Suprapubic skin (tissue), 4 donors: ENCODE data around the gene AHRR. TPM values are rescaled to one million over a fixed set of nuclear protein-coding genes. Genes with fewer than 3 reads are reported as not detected.

Experiments used
- DNase-seq, 2 donors: peaks; one replicate each; pipeline ENCODE4 v3.0.0-alpha.2; 2019; ENCODE audit warnings: low spot score in 2 of 2
- H3K27ac ChIP-seq: fragments of 200-600 bp; sonication (generic); one replicate; pipeline ENCODE4 v1.5.1; 2019
- H3K27me3 ChIP-seq: fragments of 200-600 bp; sonication (generic); one replicate; pipeline ENCODE4 v1.5.1; 2019
- H3K36me3 ChIP-seq: fragments of 200-600 bp; sonication (generic); one replicate; pipeline ENCODE4 v1.5.1; 2019
- H3K4me1 ChIP-seq: fragments of 200-600 bp; sonication (generic); one replicate; pipeline ENCODE4 v1.5.1; 2019
- H3K4me3 ChIP-seq: fragments of 200-600 bp; sonication (generic); one replicate; pipeline ENCODE4 v1.5.1; 2019; ENCODE audit warnings: mild to moderate bottlenecking
- H3K9me3 ChIP-seq: fragments of 200-600 bp; sonication (generic); one replicate; pipeline ENCODE4 v1.5.1; 2019
- CTCF ChIP-seq, 2 donors: fragments of 200-600 bp in 1 of 2; fragments of 450-650 bp in 1 of 2; sonication (generic) in 1 of 2; IDR thresholded peaks; one replicate each; pipeline ENCODE4 v1.5.1; 2016 to 2019; ENCODE audit warnings: antibody characterized with exemption in 2 of 2, mild to moderate bottlenecking in 1 of 2, moderate library complexity in 1 of 2
- EP300 ChIP-seq: sonication (generic); formaldehyde crosslinking; IDR thresholded peaks from one replicate; pipeline ENCODE4 v1.6.1; 2017; ENCODE audit warnings: antibody characterized with exemption
- POLR2A ChIP-seq, 2 donors: fragments of 450-650 bp; IDR thresholded peaks; one replicate each; pipeline ENCODE4 v1.6.1; 2017; ENCODE audit warnings: antibody characterized with exemption in 2 of 2, mild to moderate bottlenecking in 2 of 2, moderate library complexity in 2 of 2
- POLR2AphosphoS5 ChIP-seq, 3 donors: sonication (generic); formaldehyde crosslinking; IDR thresholded peaks; one replicate each; pipeline ENCODE4 v1.6.1; 2017; ENCODE audit warnings: antibody characterized with exemption in 3 of 3
- WGBS: methylation state at CpG from one replicate; pipeline ENCODE4 v1.1.5; 2018; 5-methylcytosine and 5-hydroxymethylcytosine counted together
- total RNA-seq, 4 donors: library from RNA; depleted of rRNA; stranded (reverse); fragments of >200 nt; gene quantifications; one replicate each; pipeline ENCODE4 v1.1.0, GENCODE V29; 2016

Gene AHRR
- total RNA-seq, 4 donors from 2014 or later: 3.0 to 10.7 (median 4.2) TPM

DNA sequence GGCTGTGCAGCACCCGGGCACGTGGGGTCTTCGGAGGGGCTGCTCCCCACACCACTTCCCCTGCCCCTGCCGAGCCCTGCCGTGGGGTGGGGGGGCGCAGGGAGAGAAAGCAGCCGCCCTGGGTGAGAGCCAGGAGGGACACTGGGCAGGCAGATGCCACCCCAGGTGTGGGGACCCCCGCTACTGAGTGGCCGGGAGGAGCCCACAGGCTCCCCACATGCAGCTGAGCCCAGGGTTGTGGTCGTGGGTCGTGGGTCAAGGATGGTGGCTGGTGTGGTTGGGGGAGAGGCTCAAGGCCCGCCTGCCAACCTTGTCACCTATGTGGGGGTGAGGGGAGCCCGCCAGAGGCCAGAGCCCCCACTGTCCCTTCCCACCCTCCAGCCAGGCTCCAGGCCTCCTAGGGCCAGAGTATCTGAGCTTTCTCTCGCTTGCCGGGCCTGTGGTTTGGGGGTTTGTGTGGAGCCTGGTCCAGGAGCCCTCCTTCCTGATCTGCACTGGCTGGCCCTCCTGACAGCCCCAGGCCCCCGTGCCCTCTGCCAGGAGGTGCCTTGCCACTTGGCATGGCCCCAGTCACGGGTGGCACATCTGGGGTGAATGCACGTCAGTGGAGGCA, 157.0 kb downstream of the AHRR start:
- Histone ChIP-seq H3K36me3 (no peaks in the 10 kb centered on the region), H3K4me1 (peaks cover 24% of the 10 kb centered on the region), H3K4me3 (no peak overlapping the region), H3K27me3 (peaks cover 77% of the 10 kb centered on the region), H3K9me3 (no peaks in the 10 kb centered on the region), H3K27ac (no peak overlapping the region)
- no peak for DNase-seq
- WGBS: 48% methylated on average over 7 of the region's 18 CpGs
- no peak for TF ChIP-seq CTCF (IDR thresholded peaks at IDR 0.05)

- peaks cover 82% of the 10 kb centered on the region for H3K27me3 ChIP-seq
- no CpG with 5 or more reads among the region's 18 CpGs for WGBS
These were observed 157.5 kb downstream of the AHRR start for GRCh38 chr5:478982-479535.

GRCh38 chr5:479566-480319, 158.2 kb downstream of the AHRR start:
- TF ChIP-seq POLR2A (IDR thresholded peaks at IDR 0.05) (no peak), EP300 (no peak), CTCF (IDR thresholded peaks at IDR 0.05) (no peak), POLR2AphosphoS5 (IDR thresholded peaks at IDR 0.05) (no peak)
- Histone ChIP-seq H3K36me3 (no peaks in the 10 kb centered on the region), H3K4me3 (no peak overlapping the region), H3K4me1 (peaks cover 19% of the 10 kb centered on the region), H3K27me3 (peaks cover 86% of the 10 kb centered on the region), H3K27ac (no peak overlapping the region), H3K9me3 (no peaks in the 10 kb centered on the region)
- WGBS: 60% methylated on average over 21 of the region's 34 CpGs
- DNase-seq: no peak

More at GRCh38 chr5:478982-479535, 157.5 kb downstream of the AHRR start:
- H3K27ac ChIP-seq: no peak overlapping the region
- H3K36me3 ChIP-seq: no peaks in the 10 kb centered on the region
- TF ChIP-seq CTCF (IDR thresholded peaks at IDR 0.05) (no peak), EP300 (no peak), POLR2A (IDR thresholded peaks at IDR 0.05) (no peak), POLR2AphosphoS5 (IDR thresholded peaks at IDR 0.05) (no peak)
- H3K4me1 ChIP-seq: peaks cover 21% of the 10 kb centered on the region
- H3K4me3 ChIP-seq: no peak overlapping the region
- no peak for DNase-seq
- no peaks in the 10 kb centered on the region for H3K9me3 ChIP-seq

GRCh38 chr5:481347-481746, 159.8 kb downstream of the AHRR start:
- Histone ChIP-seq H3K4me3 (no peak overlapping the region), H3K27ac (no peak overlapping the region), H3K36me3 (no peaks in the 10 kb centered on the region), H3K9me3 (no peaks in the 10 kb centered on the region), H3K27me3 (peaks cover 82% of the 10 kb centered on the region), H3K4me1 (peaks cover 15% of the 10 kb centered on the region)
- no peak for DNase-seq
- TF ChIP-seq CTCF (IDR thresholded peaks at IDR 0.05) (no peak), POLR2A (IDR thresholded peaks at IDR 0.05) (no peak)
- 88% methylated on average over 23 of the region's 23 CpGs for WGBS

GRCh38 chr5:482021-482420, 160.5 kb downstream of the AHRR start:
- WGBS: 64% methylated on average over 13 of the region's 24 CpGs
- Histone ChIP-seq H3K36me3 (no peaks in the 10 kb centered on the region), H3K4me1 (peaks cover 12% of the 10 kb centered on the region), H3K4me3 (no peak overlapping the region), H3K27me3 (peaks cover 78% of the 10 kb centered on the region), H3K27ac (no peak overlapping the region), H3K9me3 (no peaks in the 10 kb centered on the region)
- TF ChIP-seq CTCF (IDR thresholded peaks at IDR 0.05) (no peak), EP300 (no peak), POLR2A (IDR thresholded peaks at IDR 0.05) (no peak), POLR2AphosphoS5 (IDR thresholded peaks at IDR 0.05) (no peak)
- no peak for DNase-seq
